PFSK-1 (cell line): ENCODE data around the gene MAP2K5.

Experiments used
- POLR2AphosphoS5 ChIP-seq: IDR thresholded peaks from 2 replicates; pipeline ENCODE4 v1.6.1; 2012; ENCODE audit warnings: low read depth, mild to moderate bottlenecking, control low read depth, low read length, moderate library complexity
- TAF1 ChIP-seq: IDR thresholded peaks from 2 replicates; pipeline ENCODE4 v1.6.1; 2012; ENCODE audit warnings: low read length, control low read depth, borderline replicate concordance; ENCODE audit not compliant: insufficient read depth
- TF ChIP-seq, protein P1 (sequence below), 2 experiments: IDR thresholded peaks; 2 replicates each; pipeline versions ENCODE4 v1.6.1 to v1.8.0; 2011 to 2012; ENCODE audit warnings: low read depth in 2 of 2, low read length in 2 of 2, control low read depth in 1 of 2, inconsistent platforms in 1 of 2, mild to moderate bottlenecking in 1 of 2, moderate library complexity in 1 of 2; ENCODE audit not compliant: insufficient read depth in 1 of 2

DNA sequence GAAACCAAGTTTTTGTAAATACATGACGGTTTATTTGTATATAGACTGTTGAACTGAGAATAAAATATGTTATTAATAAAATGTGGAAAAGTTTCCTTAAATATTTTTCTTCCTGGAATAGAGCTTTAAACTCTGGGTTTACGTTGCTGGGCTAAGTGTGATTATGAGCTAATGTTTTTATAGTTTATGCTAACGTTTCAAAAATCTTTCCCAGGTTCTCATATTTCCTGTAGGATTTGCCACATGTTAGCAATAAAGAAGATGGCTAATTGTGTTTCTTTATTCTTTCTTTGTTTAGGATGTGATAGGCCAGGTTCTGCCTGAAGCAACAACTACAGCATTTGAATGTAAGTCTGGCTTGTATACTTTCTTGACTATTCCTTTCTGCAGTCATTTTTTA lies 7.2 kb downstream of the MAP2K5 start:
- TF ChIP-seq POLR2AphosphoS5 (no peak), TAF1 (no peak)
- TF ChIP-seq, protein P1, sequence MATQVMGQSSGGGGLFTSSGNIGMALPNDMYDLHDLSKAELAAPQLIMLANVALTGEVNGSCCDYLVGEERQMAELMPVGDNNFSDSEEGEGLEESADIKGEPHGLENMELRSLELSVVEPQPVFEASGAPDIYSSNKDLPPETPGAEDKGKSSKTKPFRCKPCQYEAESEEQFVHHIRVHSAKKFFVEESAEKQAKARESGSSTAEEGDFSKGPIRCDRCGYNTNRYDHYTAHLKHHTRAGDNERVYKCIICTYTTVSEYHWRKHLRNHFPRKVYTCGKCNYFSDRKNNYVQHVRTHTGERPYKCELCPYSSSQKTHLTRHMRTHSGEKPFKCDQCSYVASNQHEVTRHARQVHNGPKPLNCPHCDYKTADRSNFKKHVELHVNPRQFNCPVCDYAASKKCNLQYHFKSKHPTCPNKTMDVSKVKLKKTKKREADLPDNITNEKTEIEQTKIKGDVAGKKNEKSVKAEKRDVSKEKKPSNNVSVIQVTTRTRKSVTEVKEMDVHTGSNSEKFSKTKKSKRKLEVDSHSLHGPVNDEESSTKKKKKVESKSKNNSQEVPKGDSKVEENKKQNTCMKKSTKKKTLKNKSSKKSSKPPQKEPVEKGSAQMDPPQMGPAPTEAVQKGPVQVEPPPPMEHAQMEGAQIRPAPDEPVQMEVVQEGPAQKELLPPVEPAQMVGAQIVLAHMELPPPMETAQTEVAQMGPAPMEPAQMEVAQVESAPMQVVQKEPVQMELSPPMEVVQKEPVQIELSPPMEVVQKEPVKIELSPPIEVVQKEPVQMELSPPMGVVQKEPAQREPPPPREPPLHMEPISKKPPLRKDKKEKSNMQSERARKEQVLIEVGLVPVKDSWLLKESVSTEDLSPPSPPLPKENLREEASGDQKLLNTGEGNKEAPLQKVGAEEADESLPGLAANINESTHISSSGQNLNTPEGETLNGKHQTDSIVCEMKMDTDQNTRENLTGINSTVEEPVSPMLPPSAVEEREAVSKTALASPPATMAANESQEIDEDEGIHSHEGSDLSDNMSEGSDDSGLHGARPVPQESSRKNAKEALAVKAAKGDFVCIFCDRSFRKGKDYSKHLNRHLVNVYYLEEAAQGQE (IDR thresholded peaks at IDR 0.05; ENCODE audit: insufficient read depth in 1 of 2, low read depth in 2 of 2, low read length in 2 of 2) = no peak
